HEK293T (cell line): ENCODE data around the gene PPP1R13B.
"Not testable (repeated sequence)": the region's sequence is repeated elsewhere in the genome, so short reads cannot be mapped to it uniquely, and the experiment has no call there.

Experiments
- CTCF ChIA-PET: fragments of 350-600 bp; formaldehyde crosslinking; extraction: SDS; loops from one replicate; lab custom pipeline; 2021; ENCODE audit warnings: antibody characterized with exemption, inconsistent platforms; lab: Yijun Ruan, JAX
- POLR2A ChIA-PET: fragments of 350-600 bp; formaldehyde crosslinking; extraction: SDS; loops from one replicate; lab custom pipeline; 2020; ENCODE audit warnings: antibody characterized with exemption, inconsistent platforms; lab: Yijun Ruan, JAX
- DNase-seq: peaks from one replicate; pipeline ENCODE4 v3.0.0; 2012; ENCODE audit warnings: mixed read lengths; ENCODE audit errors: extremely low spot score
- ARNT ChIP-seq: fragments of 450-650 bp; IDR thresholded peaks from 2 replicates; pipeline ENCODE4 v1.6.1; 2017; ENCODE audit warnings: mild to moderate bottlenecking
- BHLHE40 ChIP-seq: fragments of 450-650 bp; IDR thresholded peaks from 2 replicates; pipeline ENCODE4 v1.6.1; 2016; ENCODE audit warnings: mild to moderate bottlenecking, moderate library complexity, borderline replicate concordance
- CTBP1 ChIP-seq: fragments of 450-650 bp; IDR thresholded peaks from 2 replicates; pipeline ENCODE4 v1.6.1; 2016; ENCODE audit warnings: borderline replicate concordance
- ELF4 ChIP-seq: fragments of 450-650 bp; IDR thresholded peaks from 2 replicates; pipeline ENCODE4 v1.6.1; 2017; ENCODE audit warnings: antibody characterized with exemption
- FOXA1 ChIP-seq: fragments of 450-650 bp; IDR thresholded peaks from 2 replicates; pipeline ENCODE4 v1.6.1; 2016; ENCODE audit warnings: mild to moderate bottlenecking
- FOXK2 ChIP-seq: fragments of 450-650 bp; IDR thresholded peaks from 2 replicates; pipeline ENCODE4 v1.6.1; 2016; ENCODE audit warnings: mild to moderate bottlenecking
- FOXM1 ChIP-seq: fragments of 450-650 bp; IDR thresholded peaks from 2 replicates; pipeline ENCODE4 v1.6.1; 2017; ENCODE audit warnings: mild to moderate bottlenecking, borderline replicate concordance
- HDGF ChIP-seq: fragments of 450-650 bp; IDR thresholded peaks from 2 replicates; pipeline ENCODE4 v1.6.1; 2017; ENCODE audit warnings: antibody characterized with exemption, borderline replicate concordance
- L3MBTL2 ChIP-seq: fragments of 450-650 bp; conservative IDR thresholded peaks from 2 replicates; pipeline ENCODE4 v1.6.1; 2016; ENCODE audit warnings: mild to moderate bottlenecking
- LEF1 ChIP-seq: fragments of 450-650 bp; IDR thresholded peaks from 2 replicates; pipeline ENCODE4 v1.6.1; 2017; ENCODE audit warnings: mild to moderate bottlenecking, borderline replicate concordance
- NFRKB ChIP-seq: fragments of 450-650 bp; IDR thresholded peaks from 2 replicates; pipeline ENCODE4 v1.6.1; 2016; ENCODE audit warnings: mild to moderate bottlenecking, moderate library complexity
- SP1 ChIP-seq: fragments of 450-650 bp; IDR thresholded peaks from 2 replicates; pipeline ENCODE4 v1.6.1; 2017
- SUZ12 ChIP-seq: fragments of 450-650 bp; IDR thresholded peaks from 2 replicates; pipeline ENCODE4 v1.6.1; 2016; ENCODE audit warnings: mild to moderate bottlenecking
- TARDBP ChIP-seq: fragments of 450-650 bp; IDR thresholded peaks from 2 replicates; pipeline ENCODE4 v1.6.1; 2016
- ZNF384 ChIP-seq: fragments of 450-650 bp; IDR thresholded peaks from 2 replicates; pipeline ENCODE4 v1.6.1; 2016
- TF ChIP-seq, protein P1 (sequence below): fragments of 450-650 bp; IDR thresholded peaks from 2 replicates; pipeline ENCODE4 v1.6.1; 2016

PPP1R13B gene

DNA sequence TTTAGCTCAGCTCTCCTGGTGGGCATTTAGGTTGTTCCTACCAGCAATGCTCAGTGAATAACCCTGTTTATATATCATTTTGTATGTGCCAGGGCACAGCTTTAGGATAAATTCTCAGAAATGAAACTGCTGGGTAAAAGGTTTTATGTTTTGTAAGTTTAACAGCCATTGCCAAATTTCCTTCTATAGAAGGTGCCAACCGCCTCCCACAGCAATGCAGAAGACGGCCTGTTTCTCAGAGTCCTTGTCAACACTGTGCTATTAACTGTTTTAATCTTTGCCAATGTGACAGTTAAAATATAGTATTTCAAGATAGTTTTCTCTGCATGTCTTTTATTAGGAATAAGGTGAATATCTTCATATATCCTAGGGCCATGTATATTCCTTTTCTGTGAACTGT lies 65.0 kb downstream of the PPP1R13B start:
- POLR2A ChIA-PET, result no interaction called here
- TF ChIP-seq SP1 (no peak), LEF1 (no peak), NFRKB (no peak), SUZ12 (no peak), FOXK2 (no peak), HDGF (no peak), FOXA1 (no peak), L3MBTL2 (no peak), BHLHE40 (no peak), ARNT (no peak), ZNF384 (no peak), CTBP1 (no peak)
- TF ChIP-seq, protein P1, sequence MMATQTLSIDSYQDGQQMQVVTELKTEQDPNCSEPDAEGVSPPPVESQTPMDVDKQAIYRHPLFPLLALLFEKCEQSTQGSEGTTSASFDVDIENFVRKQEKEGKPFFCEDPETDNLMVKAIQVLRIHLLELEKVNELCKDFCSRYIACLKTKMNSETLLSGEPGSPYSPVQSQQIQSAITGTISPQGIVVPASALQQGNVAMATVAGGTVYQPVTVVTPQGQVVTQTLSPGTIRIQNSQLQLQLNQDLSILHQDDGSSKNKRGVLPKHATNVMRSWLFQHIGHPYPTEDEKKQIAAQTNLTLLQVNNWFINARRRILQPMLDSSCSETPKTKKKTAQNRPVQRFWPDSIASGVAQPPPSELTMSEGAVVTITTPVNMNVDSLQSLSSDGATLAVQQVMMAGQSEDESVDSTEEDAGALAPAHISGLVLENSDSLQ, result no peak
- DNase-seq, result no peak
- CTCF ChIA-PET, result no interaction called here

DNA sequence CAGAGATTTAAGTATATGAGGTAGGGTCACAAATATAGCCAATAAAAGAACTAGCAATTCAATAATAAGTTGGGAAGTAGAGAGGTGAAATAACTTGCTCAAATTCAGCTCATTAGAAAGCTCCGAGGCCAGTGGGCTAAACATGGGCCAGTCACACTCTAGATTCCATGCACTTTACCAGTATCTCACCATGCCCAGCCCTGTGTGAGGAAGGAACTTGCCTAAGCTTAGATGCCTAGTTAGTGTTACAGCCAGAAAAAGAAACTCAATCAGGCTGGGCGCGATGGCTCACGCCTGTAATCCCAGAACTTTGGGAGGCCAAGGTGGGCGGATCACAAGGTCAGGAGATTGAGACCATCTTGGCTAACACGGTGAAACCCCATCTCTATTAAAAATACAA lies 71.1 kb downstream of the PPP1R13B start:
- POLR2A ChIA-PET, result not testable (repeated sequence)

DNA sequence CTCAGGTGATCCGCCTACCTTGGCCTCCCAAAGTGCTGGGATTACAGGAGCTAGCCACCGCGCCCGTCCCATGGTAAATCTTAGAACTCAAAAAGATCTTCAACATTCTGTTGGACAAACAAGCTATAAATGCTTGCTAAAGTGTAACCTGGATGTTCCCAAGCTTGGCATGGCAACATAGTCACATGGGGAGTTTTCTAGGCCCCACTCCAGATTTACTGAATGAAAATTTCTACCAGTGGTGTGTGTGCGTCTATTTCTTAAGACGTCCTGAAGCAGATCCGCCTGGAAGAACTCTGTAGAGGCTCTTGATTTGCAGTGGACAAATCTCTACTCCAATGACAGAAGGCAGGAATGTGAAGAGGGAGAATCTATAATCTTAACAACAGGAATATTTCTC lies 71.9 kb downstream of the PPP1R13B start:
- TF ChIP-seq, protein P1, result no peak
- TF ChIP-seq ARNT (no peak), BHLHE40 (no peak), ZNF384 (no peak), SP1 (no peak), L3MBTL2 (no peak), CTBP1 (no peak), FOXM1 (no peak), LEF1 (no peak)
- no peak for DNase-seq
- ChIA-PET CTCF (interaction anchor here (1.1 kb wide), 1 partner anchor 12 kb away, joined by 3 read pairs; no protein-coding TSS in a partner anchor), POLR2A (no interaction called here)

More for the DNA sequence above, 71.1 kb downstream of the PPP1R13B start:
- CTCF ChIA-PET, DNase-seq: not testable (repeated sequence)

DNA sequence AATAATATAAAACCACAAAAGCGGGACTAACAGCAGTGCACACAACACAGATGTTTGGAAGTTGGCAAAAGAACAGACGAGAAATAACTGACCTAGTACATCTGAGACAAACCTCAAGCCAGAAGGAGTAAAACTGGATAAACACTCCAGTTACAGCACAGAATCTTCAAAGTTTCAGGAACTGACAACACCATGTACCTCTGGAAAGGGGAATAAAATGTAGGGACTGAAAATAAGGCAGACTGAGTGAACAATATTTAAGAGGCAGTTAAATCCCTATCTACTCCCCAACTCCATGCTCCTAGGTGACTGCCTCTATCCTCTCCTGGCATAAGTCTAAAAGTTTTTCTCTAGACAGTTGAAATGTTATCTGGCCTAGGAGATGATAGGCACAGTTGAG lies 73.9 kb downstream of the PPP1R13B start:
- ChIA-PET POLR2A (no interaction called here), CTCF (no interaction called here)
- no peak for DNase-seq
- TF ChIP-seq NFRKB, result no peak
- no peak for TF ChIP-seq ZNF384
- no peak for TF ChIP-seq TARDBP
- no peak for TF ChIP-seq ELF4
- TF ChIP-seq, protein P1, result no peak
- TF ChIP-seq BHLHE40, result no peak
- no peak for TF ChIP-seq FOXA1
- no peak for TF ChIP-seq FOXM1
- no peak for TF ChIP-seq L3MBTL2
- TF ChIP-seq SP1, result no peak
- TF ChIP-seq CTBP1, result no peak
- TF ChIP-seq HDGF, result no peak
- no peak for TF ChIP-seq LEF1
- TF ChIP-seq SUZ12, result no peak

DNA sequence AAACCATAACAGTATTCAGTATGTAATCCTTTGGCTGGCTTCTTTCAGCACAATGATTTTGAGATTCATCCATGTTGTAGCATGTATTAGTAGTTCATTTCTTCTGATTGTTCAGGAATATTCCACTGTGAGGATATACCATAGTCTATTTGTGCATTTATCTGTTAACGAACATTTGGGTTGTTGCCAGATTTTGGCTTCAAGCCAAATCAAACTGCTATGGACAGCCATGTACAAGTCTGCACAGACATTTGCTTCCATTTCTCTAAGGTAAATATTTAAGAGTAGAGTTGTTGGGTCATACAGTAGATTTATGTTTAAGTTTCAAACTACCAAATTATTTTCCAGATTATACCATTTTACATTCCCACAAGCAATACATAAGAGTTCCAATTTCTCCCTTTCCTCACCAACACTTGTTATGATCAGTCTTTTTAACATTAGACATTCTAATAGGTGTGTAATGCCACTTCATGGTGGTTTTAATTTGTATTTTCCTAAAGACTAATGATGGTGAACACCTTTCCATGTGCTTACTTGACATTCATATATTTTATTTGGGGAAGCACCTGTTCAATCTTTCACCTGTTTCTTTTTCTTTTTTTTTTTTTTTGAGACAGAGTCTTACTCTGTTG lies 75.2 kb downstream of the PPP1R13B start:
- no peak for DNase-seq
- ChIA-PET CTCF (no interaction called here), POLR2A (no interaction called here)
- TF ChIP-seq ARNT, result no peak
- TF ChIP-seq FOXA1, result no peak
- TF ChIP-seq FOXK2, result no peak
- TF ChIP-seq SP1, result no peak
- TF ChIP-seq ZNF384, result no peak
- TF ChIP-seq LEF1, result no peak
- TF ChIP-seq FOXM1, result no peak
- TF ChIP-seq TARDBP, result no peak
- no peak for TF ChIP-seq HDGF
- TF ChIP-seq NFRKB, result no peak
- TF ChIP-seq CTBP1, result no peak
- no peak for TF ChIP-seq SUZ12
- TF ChIP-seq, protein P1, result no peak
- TF ChIP-seq BHLHE40, result no peak
- TF ChIP-seq L3MBTL2, result no peak
- TF ChIP-seq ELF4, result no peak

DNA sequence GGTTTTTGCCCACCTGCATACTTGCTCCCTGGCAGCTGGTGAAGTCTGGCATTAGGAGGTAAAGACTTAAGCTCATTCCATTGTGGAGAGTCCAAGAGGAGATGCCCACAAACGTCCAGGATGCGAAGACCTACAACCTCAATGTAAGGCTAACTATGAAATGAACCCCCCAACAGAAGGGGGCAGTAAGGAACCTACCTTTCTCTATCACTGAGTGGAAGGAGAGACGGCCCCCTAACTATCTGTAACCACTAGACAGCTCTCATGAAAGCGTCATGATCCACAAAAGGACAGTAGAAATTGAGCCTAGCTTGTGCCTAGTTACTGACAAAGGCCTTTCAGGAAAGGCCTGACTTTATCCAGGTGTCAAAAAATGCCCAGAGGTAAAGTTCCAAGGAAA lies 76.5 kb downstream of the PPP1R13B start:
- POLR2A ChIA-PET, result no interaction called here
- no peak for TF ChIP-seq FOXA1
- DNase-seq, result no peak
- CTCF ChIA-PET, result interaction anchor here (0.6 to 0.9 kb wide), 2 partner anchors 147 to 176 kb away, joined by 3 read pairs; no protein-coding TSS in a partner anchor
